Type B pancreatic cell (in vitro differentiated cells): ENCODE results near the gene STAT3. TPM values are rescaled to one million over a fixed set of nuclear protein-coding genes. Genes with fewer than 3 reads are reported as not detected.

ENCODE experiments used
- DNase-seq: peaks from one replicate; pipeline ENCODE4 v3.0.0; 2021; ENCODE audit warnings: mixed read lengths; ENCODE audit not compliant: unreplicated experiment; ENCODE audit errors: extremely low spot score
- H3K27ac Mint-ChIP-seq: 2 replicates; pipeline ENCODE4 v1.8.0; 2021; ENCODE audit warnings: mild to moderate bottlenecking, mixed read lengths
- H3K27me3 Mint-ChIP-seq: 2 replicates; pipeline ENCODE4 v1.8.0; 2021; ENCODE audit warnings: mixed read lengths
- H3K36me3 Mint-ChIP-seq: 2 replicates; pipeline ENCODE4 v1.8.0; 2021; ENCODE audit warnings: mixed read lengths
- H3K4me1 Mint-ChIP-seq: one replicate; pipeline ENCODE4 v1.8.0; 2021; ENCODE audit warnings: mixed read lengths; ENCODE audit not compliant: unreplicated experiment
- H3K4me3 Mint-ChIP-seq: 2 replicates; pipeline ENCODE4 v1.8.0; 2021; ENCODE audit warnings: mild to moderate bottlenecking, mixed read lengths
- H3K9me3 Mint-ChIP-seq: 2 replicates; pipeline ENCODE4 v1.8.0; 2021; ENCODE audit warnings: mixed read lengths
- total RNA-seq: library from RNA; stranded (reverse); gene quantifications from 2 replicates; pipeline ENCODE4 v1.2.1, GENCODE V29; 2021; ENCODE audit warnings: low replicate concordance
- TF ChIP-seq, protein P1 (sequence below): fragments of 200-600 bp; sonication (generic); conservative IDR thresholded peaks from 2 replicates; pipeline ENCODE4 v1.5.0; 2021; ENCODE audit warnings: antibody characterized with exemption, mild to moderate bottlenecking

The STAT3 gene
- total RNA-seq, 1 donor from 2014 or later = 64.9 TPM

DNA sequence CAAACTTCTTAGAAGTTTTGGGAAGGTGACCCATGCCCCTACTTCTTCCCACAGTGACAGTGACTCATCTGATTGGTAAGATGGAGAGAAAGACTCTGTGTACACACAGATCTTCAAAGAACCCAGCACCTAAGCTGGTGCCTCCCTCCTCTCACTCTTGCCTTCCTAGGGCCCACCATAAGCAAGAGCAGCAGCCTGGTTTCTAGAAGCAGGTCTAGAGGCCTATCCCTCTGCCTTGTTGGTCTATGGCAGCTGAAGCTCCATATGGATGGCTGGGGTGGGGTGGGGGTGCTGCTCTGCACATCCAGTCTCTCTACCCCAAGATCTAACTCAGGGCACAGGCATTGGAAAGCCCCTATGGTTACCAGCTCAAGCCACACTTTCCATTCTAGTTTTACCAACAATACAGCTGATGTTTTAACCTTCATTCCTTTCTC, 47.5 kb downstream of the STAT3 start:
- H3K27ac Mint-ChIP-seq = no peak overlapping the region
- H3K4me1 Mint-ChIP-seq = peaks cover 6% of the 10 kb centered on the region
- no peaks in the 10 kb centered on the region for H3K27me3 Mint-ChIP-seq
- H3K9me3 Mint-ChIP-seq = no peaks in the 10 kb centered on the region
- H3K4me3 Mint-ChIP-seq = no peak overlapping the region
- H3K36me3 Mint-ChIP-seq = peaks cover 17% of the 10 kb centered on the region
- TF ChIP-seq, protein P1, sequence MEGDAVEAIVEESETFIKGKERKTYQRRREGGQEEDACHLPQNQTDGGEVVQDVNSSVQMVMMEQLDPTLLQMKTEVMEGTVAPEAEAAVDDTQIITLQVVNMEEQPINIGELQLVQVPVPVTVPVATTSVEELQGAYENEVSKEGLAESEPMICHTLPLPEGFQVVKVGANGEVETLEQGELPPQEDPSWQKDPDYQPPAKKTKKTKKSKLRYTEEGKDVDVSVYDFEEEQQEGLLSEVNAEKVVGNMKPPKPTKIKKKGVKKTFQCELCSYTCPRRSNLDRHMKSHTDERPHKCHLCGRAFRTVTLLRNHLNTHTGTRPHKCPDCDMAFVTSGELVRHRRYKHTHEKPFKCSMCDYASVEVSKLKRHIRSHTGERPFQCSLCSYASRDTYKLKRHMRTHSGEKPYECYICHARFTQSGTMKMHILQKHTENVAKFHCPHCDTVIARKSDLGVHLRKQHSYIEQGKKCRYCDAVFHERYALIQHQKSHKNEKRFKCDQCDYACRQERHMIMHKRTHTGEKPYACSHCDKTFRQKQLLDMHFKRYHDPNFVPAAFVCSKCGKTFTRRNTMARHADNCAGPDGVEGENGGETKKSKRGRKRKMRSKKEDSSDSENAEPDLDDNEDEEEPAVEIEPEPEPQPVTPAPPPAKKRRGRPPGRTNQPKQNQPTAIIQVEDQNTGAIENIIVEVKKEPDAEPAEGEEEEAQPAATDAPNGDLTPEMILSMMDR = no peak
- no peak for DNase-seq

DNA sequence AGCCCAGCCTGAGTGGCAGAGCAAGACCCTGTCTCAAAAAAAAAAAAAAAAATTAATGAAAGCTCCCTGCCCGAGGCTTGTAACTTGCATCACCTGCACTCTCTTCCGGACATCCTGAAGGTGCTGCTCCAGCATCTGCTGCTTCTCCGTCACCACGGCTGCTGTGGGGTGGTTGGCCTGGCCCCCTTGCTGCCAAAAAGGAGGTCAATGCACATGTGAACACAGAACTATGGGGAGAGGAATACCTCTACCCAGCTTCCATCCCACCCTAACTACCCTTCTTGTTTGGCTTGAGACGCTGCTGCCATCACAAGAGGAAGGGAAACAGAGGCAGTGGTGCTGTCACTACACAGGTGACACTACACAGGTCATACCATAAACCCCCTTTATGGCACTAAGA, 49.0 kb downstream of the STAT3 start:
- no peak overlapping the region for H3K4me3 Mint-ChIP-seq
- TF ChIP-seq, protein P1 = no peak
- peaks cover 17% of the 10 kb centered on the region for H3K36me3 Mint-ChIP-seq
- H3K27ac Mint-ChIP-seq = no peak overlapping the region
- H3K4me1 Mint-ChIP-seq = peaks cover 6% of the 10 kb centered on the region
- H3K9me3 Mint-ChIP-seq = no peaks in the 10 kb centered on the region
- DNase-seq = no peak
- no peaks in the 10 kb centered on the region for H3K27me3 Mint-ChIP-seq

DNA sequence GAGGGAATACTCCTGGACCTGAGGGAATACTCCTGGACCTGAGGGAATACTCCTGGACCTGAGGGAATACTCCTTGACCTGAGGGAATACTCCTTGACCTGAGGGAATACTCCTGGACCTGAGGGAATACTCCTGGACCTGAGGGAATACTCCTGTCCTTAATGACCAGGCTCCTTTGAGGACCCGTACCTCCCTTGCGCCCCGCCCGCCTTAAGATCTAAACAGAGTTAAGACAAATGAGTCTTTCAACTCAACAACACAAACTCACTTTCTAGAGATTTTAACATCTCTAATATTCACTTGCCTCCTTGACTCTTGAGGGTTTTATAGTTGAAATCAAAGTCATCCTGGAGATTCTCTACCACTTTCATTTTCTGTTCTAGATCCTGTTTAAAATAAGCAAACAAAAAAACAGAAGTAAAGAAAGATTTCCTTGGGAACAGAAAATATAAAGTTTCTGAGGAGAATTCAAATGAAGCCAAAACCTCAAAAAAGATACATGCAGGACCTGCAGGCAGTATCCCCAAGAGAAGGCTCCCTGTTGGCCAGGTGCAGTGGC, 49.7 kb downstream of the STAT3 start:
- Mint-ChIP-seq H3K4me3 (no peak overlapping the region), H3K4me1 (peaks cover 6% of the 10 kb centered on the region), H3K36me3 (peaks cover 18% of the 10 kb centered on the region), H3K27ac (no peak overlapping the region), H3K27me3 (no peaks in the 10 kb centered on the region), H3K9me3 (no peaks in the 10 kb centered on the region)
- no peak for DNase-seq
- TF ChIP-seq, protein P1 = no peak

DNA sequence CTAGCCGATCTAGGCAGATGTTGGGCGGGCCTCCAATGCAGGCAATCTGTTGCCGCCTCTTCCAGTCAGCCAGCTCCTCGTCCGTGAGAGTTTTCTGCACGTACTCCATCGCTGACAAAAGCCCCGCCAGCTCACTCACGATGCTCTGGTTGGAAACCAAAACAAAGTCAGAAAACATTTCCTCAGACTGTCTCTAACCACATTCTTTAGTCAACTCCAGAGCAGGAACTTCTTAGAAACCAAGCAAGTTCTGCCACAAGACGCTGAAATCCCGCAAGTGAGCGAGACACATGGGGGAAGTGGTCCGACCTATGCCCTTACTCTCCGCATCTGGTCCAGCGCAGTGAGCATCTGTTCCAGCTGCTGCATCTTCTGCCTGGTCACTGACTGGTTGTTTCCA, 50.8 kb downstream of the STAT3 start:
- peaks cover 18% of the 10 kb centered on the region for H3K36me3 Mint-ChIP-seq
- no peak overlapping the region for H3K4me3 Mint-ChIP-seq
- no peak overlapping the region for H3K27ac Mint-ChIP-seq
- no peak for DNase-seq
- TF ChIP-seq, protein P1 = no peak
- H3K4me1 Mint-ChIP-seq = peaks cover 2% of the 10 kb centered on the region
- H3K9me3 Mint-ChIP-seq = no peaks in the 10 kb centered on the region
- H3K27me3 Mint-ChIP-seq = no peaks in the 10 kb centered on the region

DNA sequence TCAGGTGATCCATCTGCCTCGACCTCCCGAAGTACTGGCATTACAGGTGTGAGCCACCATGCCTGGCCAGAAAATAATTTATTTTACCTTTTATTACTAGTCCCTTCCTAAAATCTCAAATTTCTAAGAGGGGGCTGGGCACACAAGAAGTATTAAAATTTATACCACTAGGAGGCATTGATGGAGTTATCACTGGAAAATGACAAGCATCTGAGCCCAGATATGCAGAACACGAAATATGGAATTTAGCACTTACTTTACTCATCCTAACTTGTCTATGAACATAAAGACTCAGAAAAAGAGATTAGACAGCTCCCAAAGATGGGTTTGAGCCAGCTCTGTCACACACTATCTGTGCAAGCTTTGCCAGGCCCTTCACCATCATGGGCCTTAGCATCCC, 53.6 kb downstream of the STAT3 start:
- H3K4me1 Mint-ChIP-seq = peaks cover under 1% of the 10 kb centered on the region
- no peaks in the 10 kb centered on the region for H3K27me3 Mint-ChIP-seq
- H3K36me3 Mint-ChIP-seq = peaks cover 20% of the 10 kb centered on the region
- DNase-seq = no peak
- H3K4me3 Mint-ChIP-seq = no peak overlapping the region
- TF ChIP-seq, protein P1 = no peak
- H3K9me3 Mint-ChIP-seq = no peaks in the 10 kb centered on the region
- H3K27ac Mint-ChIP-seq = no peak overlapping the region

DNA sequence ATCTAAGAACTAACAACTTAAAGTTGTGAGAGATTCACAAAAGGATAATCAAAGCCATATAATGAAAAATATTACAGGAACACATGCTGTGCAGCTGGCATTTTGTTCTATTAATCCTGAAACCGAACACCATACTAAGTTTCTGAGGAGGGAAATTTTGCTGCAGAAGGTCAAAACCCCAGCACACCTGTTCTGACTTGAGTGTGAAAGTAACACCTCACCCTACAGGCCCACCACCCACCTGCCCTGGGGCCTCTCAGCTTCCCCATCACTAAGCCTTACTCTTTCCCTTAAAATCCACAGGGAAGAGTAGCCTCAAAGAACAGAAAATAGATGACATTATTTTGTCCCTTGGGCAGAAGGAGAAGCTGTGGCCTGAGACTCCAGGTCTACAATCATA, 55.2 kb downstream of the STAT3 start:
- TF ChIP-seq, protein P1 = no peak
- no peak for DNase-seq
- no peak overlapping the region for H3K27ac Mint-ChIP-seq
- H3K27me3 Mint-ChIP-seq = no peaks in the 10 kb centered on the region
- H3K4me3 Mint-ChIP-seq = no peak overlapping the region
- peaks cover 13% of the 10 kb centered on the region for H3K4me1 Mint-ChIP-seq
- no peaks in the 10 kb centered on the region for H3K9me3 Mint-ChIP-seq
- peaks cover 14% of the 10 kb centered on the region for H3K36me3 Mint-ChIP-seq
